Stimulated activated CD8-positive, alpha-beta memory T cell treated with anti-CD3 and anti-CD28 coated beads, Interleukin-2, amount 100 ng/mL, for 48 hours (primary cell): ENCODE results near the gene SGPL1.
"Not testable (repeated sequence)": the region's sequence is repeated elsewhere in the genome, so short reads cannot be mapped to it uniquely, and the experiment has no call there.

Experiments used
- DNase-seq, 2 donors: peaks; one replicate each; pipeline ENCODE4 v3.0.0-alpha.2; 2020; ENCODE audit warnings: low read depth in 2 of 2

Gene SGPL1

DNA sequence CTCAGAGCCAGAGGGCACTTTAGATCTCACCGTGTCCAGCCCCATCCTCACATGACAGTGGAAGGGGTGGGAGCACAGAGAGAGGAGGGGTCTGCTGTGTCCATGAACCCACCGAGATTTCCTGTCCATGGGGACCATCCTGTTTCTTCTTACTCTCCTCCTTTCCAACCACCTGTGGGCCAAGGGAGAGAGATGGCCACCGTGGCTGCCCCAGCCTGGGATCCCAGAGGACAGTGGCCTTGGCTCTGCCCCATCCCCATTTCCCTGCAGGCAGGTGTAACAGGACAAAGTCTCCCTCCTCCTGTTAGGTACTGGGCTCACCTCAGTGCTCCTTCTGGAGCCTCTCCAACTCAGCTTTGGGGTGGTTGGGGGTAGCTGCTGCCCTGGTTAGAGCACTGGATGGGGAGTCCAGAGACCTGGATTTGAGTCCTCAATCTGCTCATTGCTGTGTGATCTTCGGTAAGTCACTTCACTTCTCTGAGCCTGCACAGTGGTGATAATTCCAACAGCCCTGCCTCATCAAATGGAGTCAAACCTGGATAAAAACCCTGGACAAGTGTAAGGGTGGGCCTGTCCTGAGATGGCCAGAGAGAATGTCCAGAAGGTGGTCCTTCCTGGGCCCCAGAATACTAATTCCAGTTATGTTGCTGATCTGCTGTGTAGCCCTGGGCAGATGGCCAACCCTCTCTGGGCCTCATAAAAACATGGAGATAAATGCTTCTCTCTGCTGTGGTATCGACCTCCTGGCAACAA is 90.5 kb downstream of the SGPL1 start:
- no peak for DNase-seq

DNA sequence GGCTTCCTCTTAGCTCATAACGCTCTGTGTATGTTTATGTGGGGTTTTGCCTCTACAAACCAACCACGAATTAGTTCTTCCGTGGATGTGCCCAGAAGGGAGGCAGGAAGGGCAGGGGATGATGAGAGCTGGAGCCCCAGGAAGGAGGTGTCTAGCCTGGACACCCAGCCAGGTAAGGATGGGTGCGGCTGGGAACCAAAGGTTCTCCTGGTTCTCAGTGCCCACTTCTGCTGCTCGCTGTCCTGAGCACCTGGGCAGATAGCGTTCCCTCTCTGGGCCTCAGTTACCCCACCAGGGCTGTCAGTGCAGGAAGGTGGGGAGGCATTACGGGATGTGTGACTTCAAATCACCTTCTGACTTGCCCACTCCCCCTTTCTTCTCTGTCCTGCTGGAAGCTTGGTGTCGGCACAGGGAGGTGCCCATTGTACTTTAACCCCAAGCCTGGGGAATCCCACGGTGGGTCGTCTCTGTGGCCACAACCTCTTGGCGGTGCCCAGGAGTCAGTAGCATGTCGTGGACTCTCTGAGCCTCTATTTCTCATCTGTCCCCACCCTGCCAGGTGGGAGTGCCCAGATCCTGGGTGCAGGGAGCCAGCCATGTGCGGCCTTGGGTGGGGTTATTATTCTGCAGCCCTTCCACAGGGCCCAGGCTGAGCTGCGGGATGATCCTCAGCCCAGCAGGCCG is 91.3 kb downstream of the SGPL1 start:
- DNase-seq, result no peak

DNA sequence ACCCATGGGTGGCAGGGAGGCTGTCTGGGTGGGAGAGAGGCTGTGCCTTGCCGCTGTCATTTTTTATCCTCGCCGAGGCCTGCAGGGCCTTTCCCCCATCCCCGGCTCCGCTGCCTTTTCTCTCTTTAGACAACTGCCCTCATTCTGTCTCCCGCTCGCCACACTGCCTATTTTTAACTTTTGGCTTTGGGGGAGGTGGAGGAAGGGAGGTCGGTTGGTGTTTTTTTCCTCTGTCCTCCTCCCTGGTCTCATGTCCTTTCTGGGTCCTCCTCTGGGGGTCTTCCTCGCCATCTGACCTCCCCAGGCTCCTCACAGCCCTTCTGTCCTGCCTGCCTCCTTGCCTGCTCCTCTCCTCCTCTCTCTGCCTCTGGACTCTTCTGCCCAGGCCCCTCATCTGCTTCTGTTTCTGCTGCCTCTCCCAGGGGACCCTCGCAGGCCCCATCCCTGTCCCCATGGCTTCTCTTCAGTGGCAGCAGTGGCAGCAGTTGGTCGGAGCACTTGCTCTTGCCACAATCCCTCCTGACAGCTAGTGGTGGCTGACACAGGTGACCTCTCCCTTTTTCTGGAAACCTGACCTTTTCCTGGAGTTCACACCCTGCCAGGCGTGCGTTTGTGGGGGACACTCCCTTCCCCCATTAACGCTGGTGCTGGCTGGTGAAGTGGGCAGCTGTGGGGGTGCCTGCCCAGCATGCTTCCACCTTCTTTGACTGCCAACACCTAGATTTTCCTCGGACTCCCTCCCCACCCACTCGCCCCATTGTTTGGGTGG is 92.1 kb downstream of the SGPL1 start:
- DNase-seq, result no peak

DNA sequence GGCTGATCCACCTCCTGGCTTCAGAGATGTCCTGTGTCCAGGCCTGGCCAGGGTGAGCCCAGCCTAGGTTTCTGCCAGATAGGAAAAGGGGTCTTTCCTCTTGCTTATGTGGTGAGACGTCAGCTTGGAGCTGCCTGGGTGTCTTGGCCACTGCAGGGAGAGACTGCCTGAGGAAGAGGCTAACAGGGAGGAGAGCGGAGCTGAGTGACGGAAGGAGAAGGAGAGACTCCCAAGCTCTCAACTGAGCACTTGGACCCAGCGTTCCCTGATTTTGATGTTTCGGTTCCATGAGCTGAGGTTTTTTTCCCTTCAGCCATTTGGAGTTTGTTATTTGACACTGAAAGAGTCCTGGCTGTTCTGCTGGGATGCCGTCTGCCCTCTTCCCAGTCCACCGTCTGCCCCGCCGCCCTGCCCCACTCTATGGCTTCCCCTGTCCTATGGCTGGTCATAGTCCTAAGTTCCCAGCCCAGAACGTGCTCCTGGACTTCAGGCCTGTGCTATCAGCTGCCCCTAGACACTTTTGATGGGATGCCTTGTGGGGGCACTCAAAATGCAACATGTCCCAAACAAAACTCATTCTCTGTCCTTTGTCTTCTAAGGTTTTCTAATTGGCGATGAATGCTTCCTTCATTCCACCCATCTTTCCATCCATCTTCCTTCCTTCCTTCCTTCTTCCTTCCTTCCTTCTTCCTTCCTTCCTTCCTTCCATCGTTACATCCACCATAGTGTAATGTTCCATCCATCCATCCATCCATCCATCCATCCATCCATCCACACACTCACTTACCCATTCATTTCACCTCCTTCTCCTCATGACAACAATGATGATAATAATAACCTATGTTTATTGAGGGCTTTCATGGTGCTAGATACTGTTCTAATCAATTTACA is 92.9 kb downstream of the SGPL1 start:
- DNase-seq, result no peak

DNA sequence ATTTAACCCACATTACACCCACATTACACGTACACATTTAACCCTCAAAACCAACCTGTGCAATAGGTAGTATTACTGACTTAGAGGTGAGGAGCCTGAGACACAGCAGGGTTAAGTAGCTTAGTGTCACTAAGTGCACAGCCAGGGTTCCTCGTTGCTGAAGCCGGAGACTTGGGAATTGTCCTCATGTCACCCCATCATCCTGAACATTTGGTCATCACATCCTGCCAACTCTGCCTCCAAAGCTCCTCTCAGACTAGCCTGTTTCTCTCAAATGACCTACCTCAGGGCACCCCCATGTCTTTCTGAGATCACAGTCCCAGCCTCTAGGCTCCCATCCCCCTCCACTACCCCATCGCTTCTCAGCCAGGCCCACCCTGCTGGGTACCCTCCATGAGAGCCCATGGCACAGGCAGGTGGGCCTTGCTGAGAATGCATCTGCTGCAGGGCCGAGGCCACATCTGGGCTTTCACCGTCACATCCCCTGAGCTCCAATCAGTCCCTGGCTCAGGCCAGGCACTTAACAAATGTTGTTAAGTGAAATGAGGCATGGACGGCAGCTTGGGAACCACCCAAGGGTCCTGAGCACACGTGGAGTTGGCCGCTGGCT is 93.7 kb downstream of the SGPL1 start:
- no peak for DNase-seq

GRCh38 chr10:70910486-70911341 is 95.0 kb downstream of the SGPL1 start:
- DNase-seq, result no peak

DNA sequence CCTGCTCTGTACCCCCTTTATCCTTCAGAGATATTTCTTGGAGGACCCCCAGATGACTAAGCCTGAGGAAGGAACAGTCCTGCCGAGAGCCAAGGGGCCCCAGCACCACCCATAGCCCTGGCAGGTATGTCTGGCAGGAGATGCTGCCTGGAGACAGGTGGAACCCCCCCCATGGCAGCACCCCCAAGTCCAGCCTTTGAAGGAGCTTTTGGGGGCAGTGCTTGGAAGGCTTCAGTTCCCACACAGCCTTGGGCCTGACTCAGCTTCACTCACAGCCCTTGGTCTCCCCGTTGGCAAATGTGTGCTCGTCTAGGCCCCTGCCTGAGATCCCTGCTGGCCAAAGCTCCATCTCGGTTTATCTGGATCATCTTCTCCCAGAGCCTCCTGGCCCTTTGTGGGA is 95.6 kb downstream of the SGPL1 start:
- DNase-seq, result no peak

- DNase-seq, result no peak
Measured at GRCh38 chr10:70912556-70912955, 96.8 kb downstream of the SGPL1 start.

- DNase-seq, result no peak
Measured at GRCh38 chr10:70913191-70913892, 97.6 kb downstream of the SGPL1 start.

GRCh38 chr10:70913893-70914240 is 98.1 kb downstream of the SGPL1 start:
- no peak for DNase-seq

DNA sequence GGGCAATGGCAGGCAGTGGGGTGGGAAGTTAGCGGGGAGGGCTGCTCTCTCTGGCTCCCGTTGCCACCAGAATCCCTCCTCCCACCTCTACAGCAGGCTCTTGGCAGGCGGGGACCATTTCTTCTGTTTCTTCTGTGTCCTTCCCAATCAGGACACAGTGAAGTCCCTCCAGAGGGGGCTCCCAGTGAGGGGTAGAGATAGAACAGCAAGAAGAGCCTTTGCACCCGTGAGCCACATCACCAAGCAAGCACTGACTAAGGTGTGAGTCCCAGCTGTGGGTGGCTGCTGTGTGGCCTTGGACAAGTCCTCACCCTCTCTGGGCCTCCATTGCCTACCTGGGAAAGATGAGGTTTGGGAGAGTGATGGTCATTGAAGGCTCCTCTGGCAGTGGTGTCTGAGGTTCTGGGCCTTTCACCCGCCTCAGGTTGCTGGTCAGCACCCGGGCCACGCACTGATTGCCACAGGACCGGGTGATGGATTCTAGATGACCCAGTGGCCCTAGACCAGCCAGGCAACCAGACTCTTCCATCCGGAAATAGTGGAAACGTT is 98.6 kb downstream of the SGPL1 start:
- DNase-seq, result no peak

- no peak for DNase-seq
Measured at GRCh38 chr10:70915206-70915605, 99.5 kb downstream of the SGPL1 start.

DNA sequence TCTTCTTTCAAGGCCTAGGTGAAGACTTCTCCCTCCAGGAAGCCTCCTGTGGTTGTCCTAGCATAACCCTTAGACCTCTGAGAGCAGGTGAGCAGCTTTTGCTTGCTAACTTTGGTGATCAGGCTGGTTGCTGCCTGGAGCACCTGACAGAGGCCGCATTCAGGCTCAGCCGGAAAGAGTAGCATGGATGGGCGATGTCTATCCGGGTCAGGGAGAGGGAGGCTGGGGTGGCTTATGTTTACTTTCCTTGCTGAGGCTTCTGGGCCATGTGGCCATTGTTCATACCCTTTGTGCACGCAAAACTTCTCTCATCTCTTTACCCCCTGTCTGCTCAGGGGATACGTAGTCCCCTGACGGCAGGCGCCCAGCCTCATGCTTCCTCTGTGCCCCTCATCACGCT is 100.1 kb downstream of the SGPL1 start:
- no peak for DNase-seq

- no peak for DNase-seq
Measured at GRCh38 chr10:70916241-70916640, 100.5 kb downstream of the SGPL1 start.

GRCh38 chr10:70917226-70917625 is 101.5 kb downstream of the SGPL1 start:
- DNase-seq, result no peak

DNA sequence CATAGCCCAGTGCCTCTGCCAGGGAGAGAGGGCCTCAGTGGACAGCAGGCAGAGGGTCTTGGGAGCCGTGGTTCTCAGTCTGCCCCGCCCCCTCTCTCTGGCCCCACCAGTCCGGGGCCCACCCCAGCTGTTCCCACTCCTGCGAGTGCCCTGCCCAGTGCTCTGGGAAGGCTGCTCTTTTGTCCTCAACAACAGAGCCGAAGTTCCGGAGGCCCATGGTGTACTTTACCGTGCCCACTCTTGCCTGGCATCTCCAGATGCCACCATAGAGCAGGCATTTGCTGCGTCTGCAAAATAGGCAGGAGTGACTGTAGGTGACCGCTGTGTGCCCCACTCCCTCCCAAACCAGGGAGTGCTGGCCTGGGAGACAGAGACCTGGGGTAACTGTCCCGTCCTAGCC is 101.9 kb downstream of the SGPL1 start:
- DNase-seq, result no peak

GRCh38 chr10:70918851-70919530 is 103.2 kb downstream of the SGPL1 start:
- DNase-seq, result no peak

GRCh38 chr10:70919906-70920305 is 104.2 kb downstream of the SGPL1 start:
- DNase-seq, result not testable (repeated sequence)

DNA sequence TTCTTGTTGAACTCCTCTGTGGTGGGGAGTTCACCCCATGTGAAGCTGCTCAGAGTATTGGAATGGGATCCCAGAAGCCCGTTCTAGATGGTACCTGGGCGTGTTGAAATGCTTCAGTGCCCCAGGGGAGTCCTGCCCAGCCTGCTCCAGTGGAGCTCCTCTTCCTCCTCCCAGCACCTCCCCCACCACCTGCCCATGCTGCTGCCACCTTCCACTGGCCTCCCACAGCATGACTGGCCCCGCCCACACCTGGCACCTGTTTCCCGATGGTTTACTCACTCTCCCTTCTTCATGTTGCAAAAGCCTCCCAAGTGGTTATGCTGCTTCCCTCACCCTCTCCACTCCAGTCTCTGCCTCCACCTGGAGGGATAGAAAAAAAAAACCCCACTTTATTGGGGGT is 104.8 kb downstream of the SGPL1 start:
- no peak for DNase-seq
